SU-DHL-6 (cell line): ENCODE results near the gene CRHR2.

Source experiments
- EZH2phosphoT487 ChIP-seq: fragments of 200-600 bp; sonication (generic), shearing (Covaris generic); conservative IDR thresholded peaks from 2 replicates; pipeline ENCODE4 v1.6.1; 2018; ENCODE audit warnings: mild to moderate bottlenecking, antibody characterized with exemption, low read length, moderate library complexity, mixed read lengths
- TF ChIP-seq, protein P1 (sequence below): fragments of 200-600 bp; sonication (generic); IDR thresholded peaks from one replicate; pipeline ENCODE4 v1.5.1; 2017; ENCODE audit warnings: antibody characterized with exemption, mild to moderate bottlenecking, low read length, moderate library complexity; ENCODE audit not compliant: insufficient read depth, poor library complexity, severe bottlenecking

DNA sequence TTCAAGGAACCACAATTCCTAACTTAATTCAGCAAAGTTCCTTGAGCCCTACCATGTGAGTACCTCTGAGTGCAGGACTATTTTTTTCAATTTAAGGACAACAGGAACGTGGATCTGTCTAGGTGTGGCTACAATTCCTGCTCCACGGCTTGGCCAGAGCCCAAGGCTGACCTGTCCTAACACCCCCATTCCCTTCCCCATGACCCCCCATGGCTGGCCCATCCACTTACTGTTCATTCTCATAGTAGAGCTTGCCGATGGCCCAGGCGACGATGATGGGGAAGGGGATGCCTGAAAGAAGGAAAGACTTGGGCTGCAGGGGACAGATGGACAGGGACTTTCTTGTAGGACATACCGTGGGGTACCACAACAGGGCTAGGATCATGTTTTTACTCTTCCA is 20.3 kb downstream of the CRHR2 start:
- TF ChIP-seq, protein P1, sequence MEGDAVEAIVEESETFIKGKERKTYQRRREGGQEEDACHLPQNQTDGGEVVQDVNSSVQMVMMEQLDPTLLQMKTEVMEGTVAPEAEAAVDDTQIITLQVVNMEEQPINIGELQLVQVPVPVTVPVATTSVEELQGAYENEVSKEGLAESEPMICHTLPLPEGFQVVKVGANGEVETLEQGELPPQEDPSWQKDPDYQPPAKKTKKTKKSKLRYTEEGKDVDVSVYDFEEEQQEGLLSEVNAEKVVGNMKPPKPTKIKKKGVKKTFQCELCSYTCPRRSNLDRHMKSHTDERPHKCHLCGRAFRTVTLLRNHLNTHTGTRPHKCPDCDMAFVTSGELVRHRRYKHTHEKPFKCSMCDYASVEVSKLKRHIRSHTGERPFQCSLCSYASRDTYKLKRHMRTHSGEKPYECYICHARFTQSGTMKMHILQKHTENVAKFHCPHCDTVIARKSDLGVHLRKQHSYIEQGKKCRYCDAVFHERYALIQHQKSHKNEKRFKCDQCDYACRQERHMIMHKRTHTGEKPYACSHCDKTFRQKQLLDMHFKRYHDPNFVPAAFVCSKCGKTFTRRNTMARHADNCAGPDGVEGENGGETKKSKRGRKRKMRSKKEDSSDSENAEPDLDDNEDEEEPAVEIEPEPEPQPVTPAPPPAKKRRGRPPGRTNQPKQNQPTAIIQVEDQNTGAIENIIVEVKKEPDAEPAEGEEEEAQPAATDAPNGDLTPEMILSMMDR = no peak
- TF ChIP-seq EZH2phosphoT487 = no peak
